DOHH2 (cell line): ENCODE measurements around the gene ADGRL3.

Experiments used
- H3F3A ChIP-seq: fragments of 200-600 bp; sonication (generic), shearing (Covaris generic); 2 replicates; pipeline ENCODE4 v1.6.0; 2016; ENCODE audit warnings: antibody characterized with exemption, mild to moderate bottlenecking; ENCODE audit not compliant: control insufficient read depth, insufficient read depth
- H3K27ac ChIP-seq: fragments of 200-600 bp; sonication (generic); 2 replicates; pipeline ENCODE4 v1.5.1; 2014; ENCODE audit warnings: low read depth, mild to moderate bottlenecking, low read length, moderate library complexity
- H3K27me3 ChIP-seq: fragments of 200-600 bp; sonication (generic); 2 replicates; pipeline ENCODE4 v1.6.1; 2014; ENCODE audit warnings: mild to moderate bottlenecking, low read length, mixed read lengths; ENCODE audit not compliant: control insufficient read depth
- H3K36me3 ChIP-seq: fragments of 200-600 bp; sonication (generic); 2 replicates; pipeline ENCODE4 v1.6.1; 2014; ENCODE audit warnings: mild to moderate bottlenecking, low read length, moderate library complexity, mixed read lengths; ENCODE audit not compliant: control insufficient read depth
- H3K4me1 ChIP-seq: fragments of 200-600 bp; sonication (generic); 2 replicates; pipeline ENCODE4 v1.6.1; 2014; ENCODE audit warnings: mild to moderate bottlenecking, low read length, mixed read lengths; ENCODE audit not compliant: control insufficient read depth
- H3K4me2 ChIP-seq: fragments of 200-600 bp; sonication (generic); 2 replicates; pipeline ENCODE4 v1.6.0; 2014; ENCODE audit warnings: mild to moderate bottlenecking, low read length, moderate library complexity
- H3K4me3 ChIP-seq: fragments of 200-600 bp; sonication (generic); 2 replicates; pipeline ENCODE4 v1.5.1; 2014; ENCODE audit warnings: mild to moderate bottlenecking, low read length, mixed read lengths
- H3K79me2 ChIP-seq: fragments of 200-600 bp; sonication (generic); 2 replicates; pipeline ENCODE4 v1.6.1; 2014; ENCODE audit warnings: mild to moderate bottlenecking, low read length, mixed read lengths; ENCODE audit not compliant: control insufficient read depth
- H3K9me2 ChIP-seq: fragments of 200-600 bp; sonication (generic); replicated peaks from 2 replicates; pipeline ENCODE4 v1.6.1; 2014; ENCODE audit warnings: mild to moderate bottlenecking, low read length, mixed read lengths; ENCODE audit not compliant: control insufficient read depth
- H3K9me3 ChIP-seq: fragments of 200-600 bp; sonication (generic); 2 replicates; pipeline ENCODE4 v1.6.1; 2014; ENCODE audit warnings: antibody characterized with exemption, low read length, mixed read lengths; ENCODE audit not compliant: control insufficient read depth, insufficient read depth
- H4K20me1 ChIP-seq: fragments of 200-600 bp; sonication (generic); 2 replicates; pipeline ENCODE4 v1.6.0; 2014; ENCODE audit warnings: low read depth, mild to moderate bottlenecking, antibody characterized with exemption, low read length, moderate library complexity; ENCODE audit not compliant: control insufficient read depth, insufficient read depth
- EZH2phosphoT487 ChIP-seq: fragments of 200-600 bp; sonication (generic); IDR thresholded peaks from 2 replicates; pipeline ENCODE4 v1.6.1; 2017; ENCODE audit warnings: borderline replicate concordance, mild to moderate bottlenecking, antibody characterized with exemption, low read length, moderate library complexity, mixed read lengths
- TF ChIP-seq, protein P1 (sequence below): fragments of 200-600 bp; sonication (generic); IDR thresholded peaks from one replicate; pipeline ENCODE4 v1.5.1; 2014; ENCODE audit warnings: antibody characterized with exemption, mild to moderate bottlenecking, low read depth, low read length; ENCODE audit not compliant: poor library complexity, severe bottlenecking

ADGRL3 gene

DNA sequence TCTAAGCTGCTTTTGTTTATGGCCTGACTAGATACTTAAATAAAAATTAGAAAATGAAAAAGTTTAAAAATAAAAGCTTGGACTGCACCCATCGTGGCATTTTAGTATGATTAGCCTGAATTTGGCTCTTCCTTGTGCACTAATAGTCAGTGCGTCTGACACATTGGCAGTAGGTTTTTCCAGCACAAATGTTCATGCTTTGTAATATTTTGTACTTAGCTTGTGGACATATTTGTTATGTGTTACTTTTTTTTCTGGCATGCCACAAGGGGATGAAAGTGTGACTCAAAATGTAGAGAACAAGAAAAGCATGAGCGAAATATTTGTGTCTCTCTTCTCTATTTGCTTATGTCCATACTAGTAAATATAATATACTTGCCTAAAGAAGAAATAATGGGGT is 359.3 kb downstream of the ADGRL3 start:
- TF ChIP-seq EZH2phosphoT487, result no peak
- TF ChIP-seq, protein P1, sequence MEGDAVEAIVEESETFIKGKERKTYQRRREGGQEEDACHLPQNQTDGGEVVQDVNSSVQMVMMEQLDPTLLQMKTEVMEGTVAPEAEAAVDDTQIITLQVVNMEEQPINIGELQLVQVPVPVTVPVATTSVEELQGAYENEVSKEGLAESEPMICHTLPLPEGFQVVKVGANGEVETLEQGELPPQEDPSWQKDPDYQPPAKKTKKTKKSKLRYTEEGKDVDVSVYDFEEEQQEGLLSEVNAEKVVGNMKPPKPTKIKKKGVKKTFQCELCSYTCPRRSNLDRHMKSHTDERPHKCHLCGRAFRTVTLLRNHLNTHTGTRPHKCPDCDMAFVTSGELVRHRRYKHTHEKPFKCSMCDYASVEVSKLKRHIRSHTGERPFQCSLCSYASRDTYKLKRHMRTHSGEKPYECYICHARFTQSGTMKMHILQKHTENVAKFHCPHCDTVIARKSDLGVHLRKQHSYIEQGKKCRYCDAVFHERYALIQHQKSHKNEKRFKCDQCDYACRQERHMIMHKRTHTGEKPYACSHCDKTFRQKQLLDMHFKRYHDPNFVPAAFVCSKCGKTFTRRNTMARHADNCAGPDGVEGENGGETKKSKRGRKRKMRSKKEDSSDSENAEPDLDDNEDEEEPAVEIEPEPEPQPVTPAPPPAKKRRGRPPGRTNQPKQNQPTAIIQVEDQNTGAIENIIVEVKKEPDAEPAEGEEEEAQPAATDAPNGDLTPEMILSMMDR, result no peak
- H4K20me1 ChIP-seq, result no peaks in the 10 kb centered on the region
- H3K27me3 ChIP-seq, result no peaks in the 10 kb centered on the region
- H3K9me3 ChIP-seq, result no peaks in the 10 kb centered on the region
- no peak overlapping the region for H3K4me2 ChIP-seq
- no peaks in the 10 kb centered on the region for H3K4me1 ChIP-seq
- H3K9me2 ChIP-seq, result no peaks in the 10 kb centered on the region
- no peaks in the 10 kb centered on the region for H3K79me2 ChIP-seq
- no peak overlapping the region for H3K27ac ChIP-seq
- no peak overlapping the region for H3K4me3 ChIP-seq
- H3F3A ChIP-seq, result no peaks in the 10 kb centered on the region
- no peaks in the 10 kb centered on the region for H3K36me3 ChIP-seq

DNA sequence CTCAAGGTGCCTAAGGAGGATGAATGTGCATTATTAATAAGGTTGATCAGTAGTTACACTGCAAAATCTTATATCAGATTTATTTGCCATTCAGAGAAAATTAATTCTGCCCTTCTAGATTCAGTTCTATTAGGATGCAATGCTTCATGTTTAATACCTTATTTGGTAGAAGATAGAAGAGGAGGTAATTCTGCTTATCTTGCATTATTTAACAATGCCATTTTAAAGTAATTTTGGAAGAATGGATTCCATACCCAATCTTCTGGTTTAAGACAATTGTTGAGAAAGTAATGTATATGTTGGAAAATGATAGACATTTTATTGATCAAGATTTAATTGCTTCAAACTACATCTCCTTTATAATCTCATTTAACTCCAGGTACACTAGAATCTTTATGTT is 360.9 kb downstream of the ADGRL3 start:
- Histone ChIP-seq H3K9me3 (no peaks in the 10 kb centered on the region), H3K27ac (no peak overlapping the region), H3K79me2 (no peaks in the 10 kb centered on the region), H3K27me3 (no peaks in the 10 kb centered on the region), H3K36me3 (no peaks in the 10 kb centered on the region), H4K20me1 (no peaks in the 10 kb centered on the region), H3K4me1 (no peaks in the 10 kb centered on the region), H3F3A (no peaks in the 10 kb centered on the region), H3K4me3 (no peak overlapping the region), H3K4me2 (no peak overlapping the region), H3K9me2 (no peaks in the 10 kb centered on the region)
- TF ChIP-seq EZH2phosphoT487, result no peak

DNA sequence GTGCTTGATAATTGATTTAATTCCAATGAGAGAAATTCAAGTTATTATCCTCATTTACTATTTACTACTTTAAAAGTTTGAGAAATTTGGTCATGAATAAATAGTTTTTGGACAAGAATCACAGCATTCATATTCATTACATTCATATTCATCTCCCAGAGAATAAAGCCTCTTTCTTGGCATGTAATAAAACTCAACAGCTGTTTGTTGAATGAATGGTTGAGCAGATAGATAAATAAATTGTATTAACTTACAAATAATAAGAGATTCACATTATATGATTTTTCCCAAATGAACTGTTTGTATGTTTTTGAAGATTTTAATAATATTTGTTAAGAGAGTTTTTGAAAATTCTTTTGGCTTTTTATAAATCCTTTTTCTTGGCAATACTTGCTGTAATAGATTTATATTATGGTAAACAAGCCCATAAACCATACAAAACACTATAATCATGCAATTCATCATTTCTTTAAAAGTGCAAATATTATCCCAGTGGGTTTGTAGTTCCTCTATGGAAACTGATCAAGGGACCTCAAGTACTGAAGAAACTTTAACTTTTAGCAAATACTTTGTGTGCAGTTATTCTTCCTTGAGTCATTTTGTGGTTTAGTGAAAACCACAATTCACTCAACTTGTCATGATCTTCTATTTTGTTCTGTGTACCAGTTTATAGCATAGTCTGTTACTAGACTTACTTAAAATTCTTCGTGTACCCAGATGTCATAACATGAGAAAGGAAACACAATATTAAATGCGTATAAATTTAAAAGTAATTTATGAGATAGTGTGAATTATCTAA is 371.8 kb downstream of the ADGRL3 start:
- no peak for TF ChIP-seq EZH2phosphoT487
- TF ChIP-seq, protein P1, result no peak
- Histone ChIP-seq H3K36me3 (no peaks in the 10 kb centered on the region), H3K27me3 (no peaks in the 10 kb centered on the region)

DNA sequence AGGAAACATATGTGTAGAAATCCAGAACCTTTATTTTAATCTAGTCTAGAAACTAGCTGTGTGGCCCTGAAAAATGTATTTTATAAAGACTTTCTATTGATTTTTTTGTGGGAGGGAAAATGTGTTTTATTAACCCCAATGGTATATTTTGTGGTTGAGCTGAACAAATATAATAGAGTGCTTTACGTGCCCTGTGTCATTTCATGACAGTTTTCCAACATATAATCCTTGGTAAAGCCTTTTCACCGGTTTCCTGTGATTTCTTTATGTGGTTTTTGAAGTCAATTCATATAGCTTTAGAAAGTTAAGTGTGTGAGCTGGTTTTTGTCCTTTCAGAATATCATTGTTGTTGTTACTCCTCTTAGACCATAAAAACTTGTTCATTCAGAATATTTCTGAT is 375.7 kb downstream of the ADGRL3 start:
- no peak for TF ChIP-seq EZH2phosphoT487
- TF ChIP-seq, protein P1, result no peak

More for the DNA sequence above, 371.8 kb downstream of the ADGRL3 start:
- Histone ChIP-seq H3K27ac (no peak overlapping the region), H3K4me3 (no peak overlapping the region), H3K4me2 (no peak overlapping the region), H3K4me1 (no peaks in the 10 kb centered on the region), H3K9me3 (no peaks in the 10 kb centered on the region), H4K20me1 (no peaks in the 10 kb centered on the region), H3K9me2 (no peaks in the 10 kb centered on the region), H3F3A (no peaks in the 10 kb centered on the region), H3K79me2 (no peaks in the 10 kb centered on the region)

More for the DNA sequence above, 375.7 kb downstream of the ADGRL3 start:
- Histone ChIP-seq H3F3A (no peaks in the 10 kb centered on the region), H3K4me2 (no peak overlapping the region), H3K27ac (no peak overlapping the region), H3K36me3 (no peaks in the 10 kb centered on the region), H3K4me1 (no peaks in the 10 kb centered on the region), H4K20me1 (no peaks in the 10 kb centered on the region), H3K9me3 (no peaks in the 10 kb centered on the region), H3K27me3 (no peaks in the 10 kb centered on the region), H3K79me2 (no peaks in the 10 kb centered on the region), H3K4me3 (no peak overlapping the region), H3K9me2 (no peaks in the 10 kb centered on the region)
